SJCRH30 (cell line): ENCODE measurements around the gene SLC16A4. TPM values are rescaled to one million over a fixed set of nuclear protein-coding genes. Genes with fewer than 3 reads are reported as not detected.
A peak's percentile ranks its signal among the peaks of the same experiment; 100 is the strongest.
"Not testable (repeated sequence)": the region's sequence is repeated elsewhere in the genome, so short reads cannot be mapped to it uniquely, and the experiment has no call there.

Experiments used
- DNase-seq, 2 experiments: peaks; one replicate each; pipeline ENCODE4 v3.0.0-alpha.2; 2015 to 2020
- H3K27ac ChIP-seq: fragments of 250-450 bp; sonication (Bioruptor Pico); 2 replicates; pipeline ENCODE4 v1.5.1; 2020; ENCODE audit warnings: mild to moderate bottlenecking, moderate library complexity
- H3K27me3 ChIP-seq: fragments of 250-450 bp; sonication (Bioruptor Pico); 2 replicates; pipeline ENCODE4 v1.5.1; 2020; ENCODE audit warnings: mild to moderate bottlenecking, moderate library complexity
- H3K36me3 ChIP-seq: fragments of 250-450 bp; sonication (Bioruptor Pico); 2 replicates; pipeline ENCODE4 v1.5.1; 2020; ENCODE audit warnings: mild to moderate bottlenecking, moderate library complexity
- H3K4me1 ChIP-seq: fragments of 250-450 bp; sonication (Bioruptor Pico); 2 replicates; pipeline ENCODE4 v1.5.1; 2020; ENCODE audit warnings: mild to moderate bottlenecking, moderate library complexity
- H3K4me3 ChIP-seq: fragments of 250-450 bp; sonication (Bioruptor Pico); 2 replicates; pipeline ENCODE4 v1.5.1; 2020; ENCODE audit warnings: mild to moderate bottlenecking, moderate library complexity
- H3K9me3 ChIP-seq: fragments of 250-450 bp; sonication (Bioruptor Pico); replicated peaks from 2 replicates; pipeline ENCODE4 v1.5.1; 2020; ENCODE audit warnings: mild to moderate bottlenecking, moderate library complexity
- total RNA-seq: library from RNA; depleted of rRNA; stranded (reverse); fragments of >200 nt; shearing (Covaris generic); gene quantifications from 2 replicates; pipeline ENCODE4 v1.2.3, GENCODE V29; 2014; rRNA removed

Gene SLC16A4
- 4.7 and 4.9 TPM in 2 replicates for total RNA-seq

GRCh38 chr1:110390692-110391245, at the start of gene SLC16A4:
SLC16A4 (minus strand) TSS chr1:110391026; CDS start chr1:110389323, 1,703 bp downstream.
- no peaks in the 10 kb centered on the region for H3K27me3 ChIP-seq
- H3K4me1 ChIP-seq = peaks cover 10% of the 10 kb centered on the region; the same call in 1 of the 2 replicates
- peak within 1 kb of the TSS; percentile 16; the same call in 1 of the 2 replicates for H3K27ac ChIP-seq
- H3K36me3 ChIP-seq = peaks cover 4% of the 10 kb centered on the region; the same call in 1 of the 2 replicates
- peak; percentile 57 to 77 for DNase-seq
- peak within 1 kb of the TSS; percentile 39 for H3K4me3 ChIP-seq
- no peaks in the 10 kb centered on the region for H3K9me3 ChIP-seq

GRCh38 chr1:110439873-110440272, 49.0 kb upstream of the SLC16A4 start:
- H3K4me3 ChIP-seq, H3K27ac ChIP-seq: not testable (repeated sequence)
- H3K27me3 ChIP-seq = peaks cover 47% of the 10 kb centered on the region

GRCh38 chr1:110438893-110439292, 48.1 kb upstream of the SLC16A4 start:
- H3K4me1 ChIP-seq = no peaks in the 10 kb centered on the region
- no peaks in the 10 kb centered on the region for H3K36me3 ChIP-seq
- no peak for DNase-seq
- H3K4me3 ChIP-seq = no peak overlapping the region
- peaks cover 50% of the 10 kb centered on the region for H3K27me3 ChIP-seq
- no peak overlapping the region for H3K27ac ChIP-seq
- no peaks in the 10 kb centered on the region for H3K9me3 ChIP-seq

More at GRCh38 chr1:110439873-110440272, 49.0 kb upstream of the SLC16A4 start:
- not testable (repeated sequence) for H3K4me1 ChIP-seq, H3K36me3 ChIP-seq, H3K9me3 ChIP-seq, DNase-seq

GRCh38 chr1:110437645-110438299, 46.9 kb upstream of the SLC16A4 start:
- not testable (repeated sequence) for H3K4me3 ChIP-seq, DNase-seq, H3K27ac ChIP-seq, H3K4me1 ChIP-seq, H3K9me3 ChIP-seq, H3K36me3 ChIP-seq
- peaks cover 50% of the 10 kb centered on the region for H3K27me3 ChIP-seq

GRCh38 chr1:110436635-110437034, 45.8 kb upstream of the SLC16A4 start:
- no peak for DNase-seq
- no peak overlapping the region for H3K4me3 ChIP-seq
- no peaks in the 10 kb centered on the region for H3K4me1 ChIP-seq
- H3K9me3 ChIP-seq = no peaks in the 10 kb centered on the region
- no peak overlapping the region for H3K27ac ChIP-seq
- no peaks in the 10 kb centered on the region for H3K36me3 ChIP-seq
- peaks cover 45% of the 10 kb centered on the region for H3K27me3 ChIP-seq

GRCh38 chr1:110434946-110435345, 44.1 kb upstream of the SLC16A4 start:
- peaks cover 36% of the 10 kb centered on the region for H3K27me3 ChIP-seq
- H3K36me3 ChIP-seq = no peaks in the 10 kb centered on the region

DNA sequence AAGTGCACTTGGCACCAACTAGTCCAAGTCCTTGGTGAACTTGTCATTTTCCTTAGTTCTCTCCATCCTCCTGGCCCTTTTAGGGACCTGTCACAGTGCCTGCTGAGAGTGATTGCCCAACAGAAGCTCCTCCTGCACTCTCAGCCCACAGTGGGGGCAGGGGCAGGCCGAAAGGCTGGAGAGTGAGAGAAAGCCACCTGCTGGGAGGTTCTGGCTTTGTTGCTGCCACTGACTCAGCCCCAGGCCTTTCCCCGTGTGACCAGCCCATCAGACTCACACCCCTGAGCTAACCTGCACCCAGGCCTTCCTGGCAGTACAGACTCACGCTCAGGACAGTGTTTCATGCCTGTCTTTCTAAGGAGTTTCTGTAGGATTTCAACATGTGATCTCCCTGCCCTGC, 43.0 kb upstream of the SLC16A4 start:
- Histone ChIP-seq H3K4me1 (no peaks in the 10 kb centered on the region), H3K27ac (no peak overlapping the region), H3K9me3 (no peaks in the 10 kb centered on the region), H3K27me3 (peaks cover 37% of the 10 kb centered on the region), H3K4me3 (no peak overlapping the region), H3K36me3 (no peaks in the 10 kb centered on the region)
- no peak for DNase-seq

More at GRCh38 chr1:110434946-110435345, 44.1 kb upstream of the SLC16A4 start:
- Histone ChIP-seq H3K4me1 (no peaks in the 10 kb centered on the region), H3K4me3 (no peak overlapping the region), H3K9me3 (no peaks in the 10 kb centered on the region), H3K27ac (no peak overlapping the region)
- DNase-seq = no peak

DNA sequence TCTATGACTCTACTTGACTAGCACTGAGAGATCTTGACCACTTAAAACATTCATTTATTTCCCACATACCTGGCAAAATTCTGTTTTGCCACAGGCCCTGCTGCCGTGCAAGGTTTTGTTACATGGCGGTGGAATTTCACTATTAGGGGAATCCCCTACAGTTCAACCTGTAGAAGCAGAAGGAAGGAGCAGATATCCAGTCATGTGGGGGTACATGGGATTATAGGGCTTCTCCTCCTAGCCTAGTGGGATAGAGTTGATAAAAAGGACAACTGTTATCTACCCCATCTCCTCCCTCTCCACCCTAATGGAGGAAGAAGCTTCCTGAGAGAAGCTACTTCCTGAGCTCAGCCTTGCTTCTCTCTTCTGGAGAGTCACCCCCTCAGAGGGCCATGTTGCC, 42.4 kb upstream of the SLC16A4 start:
- Histone ChIP-seq H3K36me3 (no peaks in the 10 kb centered on the region), H3K4me1 (no peaks in the 10 kb centered on the region), H3K9me3 (no peaks in the 10 kb centered on the region), H3K27ac (no peak overlapping the region), H3K27me3 (peaks cover 31% of the 10 kb centered on the region), H3K4me3 (no peak overlapping the region)
- DNase-seq = no peak

DNA sequence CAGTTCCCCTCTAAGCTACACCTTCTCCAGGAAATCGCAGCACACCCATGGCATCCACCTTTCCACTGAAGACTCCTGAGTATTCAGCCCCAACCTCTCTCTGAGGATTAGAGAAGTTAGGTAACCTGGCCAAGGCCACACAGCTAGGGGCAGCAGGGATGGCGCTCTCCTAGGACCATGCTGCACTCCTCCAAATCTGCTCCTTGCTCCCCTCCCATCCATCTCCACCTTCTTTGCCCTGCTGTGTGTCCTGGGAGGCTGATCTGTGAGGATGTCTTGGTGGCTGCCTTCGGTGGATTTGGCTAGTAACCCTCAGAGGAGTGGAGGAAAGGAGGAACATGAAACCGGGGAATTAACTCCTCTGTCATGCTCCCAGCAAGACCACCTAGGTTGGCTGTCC, 40.1 kb upstream of the SLC16A4 start:
- Histone ChIP-seq H3K27ac (no peak overlapping the region), H3K36me3 (no peaks in the 10 kb centered on the region), H3K4me3 (no peak overlapping the region), H3K9me3 (no peaks in the 10 kb centered on the region), H3K4me1 (no peaks in the 10 kb centered on the region), H3K27me3 (peaks cover 23% of the 10 kb centered on the region)
- no peak for DNase-seq

- H3K4me1 ChIP-seq = no peaks in the 10 kb centered on the region
- DNase-seq = no peak
- peaks cover 19% of the 10 kb centered on the region for H3K27me3 ChIP-seq
- H3K4me3 ChIP-seq = no peak overlapping the region
- no peak overlapping the region for H3K27ac ChIP-seq
- no peaks in the 10 kb centered on the region for H3K9me3 ChIP-seq
- H3K36me3 ChIP-seq = no peaks in the 10 kb centered on the region
Measured at GRCh38 chr1:110430366-110430765, 39.5 kb upstream of the SLC16A4 start.

- H3K27ac ChIP-seq = no peak overlapping the region
- H3K4me1 ChIP-seq = no peaks in the 10 kb centered on the region
- no peak for DNase-seq
- peaks cover 12% of the 10 kb centered on the region for H3K27me3 ChIP-seq
- H3K36me3 ChIP-seq = no peaks in the 10 kb centered on the region
- H3K9me3 ChIP-seq = no peaks in the 10 kb centered on the region
- H3K4me3 ChIP-seq = no peak overlapping the region
Measured at GRCh38 chr1:110428946-110429345, 38.1 kb upstream of the SLC16A4 start.

DNA sequence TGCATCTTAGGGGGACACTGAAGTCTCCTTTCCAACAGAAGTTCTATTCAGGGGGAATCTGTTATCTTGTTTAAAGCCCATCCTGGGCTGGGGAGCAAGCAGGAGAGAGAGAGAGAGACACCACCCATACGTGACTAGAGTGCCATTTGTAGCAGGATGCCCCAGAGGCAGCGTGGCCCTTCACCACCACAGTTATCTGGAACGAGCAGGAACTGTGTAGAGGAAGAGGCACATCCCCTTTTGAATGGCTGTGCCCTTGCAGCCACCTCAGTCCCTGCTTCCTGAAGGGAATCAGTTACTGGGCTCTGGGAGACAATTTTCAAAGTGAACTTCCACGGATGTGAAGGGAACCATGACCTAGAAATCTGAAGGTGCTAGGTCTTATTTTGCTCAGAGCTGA, 36.0 kb upstream of the SLC16A4 start:
- no peak for DNase-seq
- H3K36me3 ChIP-seq = no peaks in the 10 kb centered on the region
- no peaks in the 10 kb centered on the region for H3K9me3 ChIP-seq
- H3K27ac ChIP-seq = no peak overlapping the region
- no peak overlapping the region for H3K4me3 ChIP-seq
- no peaks in the 10 kb centered on the region for H3K4me1 ChIP-seq
- H3K27me3 ChIP-seq = peaks cover 12% of the 10 kb centered on the region

- Histone ChIP-seq H3K4me1 (no peaks in the 10 kb centered on the region), H3K4me3 (no peak overlapping the region), H3K36me3 (no peaks in the 10 kb centered on the region), H3K27ac (no peak overlapping the region), H3K9me3 (no peaks in the 10 kb centered on the region), H3K27me3 (peaks cover 12% of the 10 kb centered on the region)
- peak in 1 of 2 experiments; percentile 5 for DNase-seq
Measured at GRCh38 chr1:110425612-110426152, 34.9 kb upstream of the SLC16A4 start.

- DNase-seq = peak; percentile 12 to 18
- Histone ChIP-seq H3K36me3 (no peaks in the 10 kb centered on the region), H3K4me1 (no peaks in the 10 kb centered on the region), H3K4me3 (no peak overlapping the region), H3K9me3 (no peaks in the 10 kb centered on the region), H3K27ac (no peak overlapping the region), H3K27me3 (peaks cover 12% of the 10 kb centered on the region)
Measured at GRCh38 chr1:110424699-110425611, 34.1 kb upstream of the SLC16A4 start.
